GM12874 (cell line): ENCODE data around the gene SIGLEC15.

Source experiments
- TF ChIP-seq, protein P1 (sequence below): IDR thresholded peaks from 2 replicates; pipeline ENCODE4 v1.5.1; 2011; ENCODE audit warnings: low read depth, mild to moderate bottlenecking, control low read depth, low read length, moderate library complexity; ENCODE audit not compliant: insufficient read depth

Gene SIGLEC15

DNA sequence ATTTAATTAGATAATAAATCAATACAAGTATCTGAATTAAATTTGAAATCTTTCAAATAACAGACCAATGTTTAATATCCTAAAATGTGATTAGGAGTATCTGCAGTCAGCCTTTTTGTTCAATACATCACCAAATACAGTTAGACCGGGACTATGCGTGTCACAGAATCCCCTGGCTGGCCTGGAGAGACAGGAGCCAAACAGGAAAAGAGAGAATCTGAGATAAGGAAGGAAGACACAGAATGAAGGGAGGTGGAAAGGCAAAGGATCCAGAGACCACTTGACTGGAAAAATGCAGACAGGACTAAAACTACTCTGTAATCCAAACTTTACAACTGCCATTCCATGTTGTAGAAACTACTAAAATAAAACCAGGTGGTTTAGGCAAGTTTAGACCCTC lies 66.3 kb downstream of the SIGLEC15 start:
- TF ChIP-seq, protein P1, sequence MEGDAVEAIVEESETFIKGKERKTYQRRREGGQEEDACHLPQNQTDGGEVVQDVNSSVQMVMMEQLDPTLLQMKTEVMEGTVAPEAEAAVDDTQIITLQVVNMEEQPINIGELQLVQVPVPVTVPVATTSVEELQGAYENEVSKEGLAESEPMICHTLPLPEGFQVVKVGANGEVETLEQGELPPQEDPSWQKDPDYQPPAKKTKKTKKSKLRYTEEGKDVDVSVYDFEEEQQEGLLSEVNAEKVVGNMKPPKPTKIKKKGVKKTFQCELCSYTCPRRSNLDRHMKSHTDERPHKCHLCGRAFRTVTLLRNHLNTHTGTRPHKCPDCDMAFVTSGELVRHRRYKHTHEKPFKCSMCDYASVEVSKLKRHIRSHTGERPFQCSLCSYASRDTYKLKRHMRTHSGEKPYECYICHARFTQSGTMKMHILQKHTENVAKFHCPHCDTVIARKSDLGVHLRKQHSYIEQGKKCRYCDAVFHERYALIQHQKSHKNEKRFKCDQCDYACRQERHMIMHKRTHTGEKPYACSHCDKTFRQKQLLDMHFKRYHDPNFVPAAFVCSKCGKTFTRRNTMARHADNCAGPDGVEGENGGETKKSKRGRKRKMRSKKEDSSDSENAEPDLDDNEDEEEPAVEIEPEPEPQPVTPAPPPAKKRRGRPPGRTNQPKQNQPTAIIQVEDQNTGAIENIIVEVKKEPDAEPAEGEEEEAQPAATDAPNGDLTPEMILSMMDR = no peak
